ENCODE data around the gene MXD3. TPM values are rescaled to one million over a fixed set of nuclear protein-coding genes. Genes with fewer than 3 reads are reported as not detected.

MXD3 gene
- total and polyA plus RNA-seq, 10 of the 15 experiments (the other 5 are each of a cell fraction or from before 2014, with no cell fraction given): 0.24 to 29.8 (median 13.5) TPM

DNA sequence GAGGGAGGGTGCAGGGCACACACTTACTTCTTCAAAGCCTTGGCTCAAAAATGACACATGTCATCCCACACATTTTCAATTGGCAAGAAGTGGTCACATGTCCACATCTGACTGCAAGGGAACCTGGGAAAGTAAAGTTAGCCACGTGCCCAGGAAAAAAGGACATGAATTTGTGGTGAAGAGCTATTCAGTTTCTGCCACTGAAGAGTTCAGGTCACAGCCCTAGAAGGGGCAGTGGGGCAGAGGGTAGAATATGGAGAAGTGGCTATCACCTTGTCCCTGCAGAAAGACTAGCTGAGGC is 44.1 kb upstream of the MXD3 start (continued):
- no peak for TF ChIP-seq RELA (IDR thresholded peaks at IDR 0.05; ENCODE audit: borderline replicate concordance, partially characterized antibody)

DNA sequence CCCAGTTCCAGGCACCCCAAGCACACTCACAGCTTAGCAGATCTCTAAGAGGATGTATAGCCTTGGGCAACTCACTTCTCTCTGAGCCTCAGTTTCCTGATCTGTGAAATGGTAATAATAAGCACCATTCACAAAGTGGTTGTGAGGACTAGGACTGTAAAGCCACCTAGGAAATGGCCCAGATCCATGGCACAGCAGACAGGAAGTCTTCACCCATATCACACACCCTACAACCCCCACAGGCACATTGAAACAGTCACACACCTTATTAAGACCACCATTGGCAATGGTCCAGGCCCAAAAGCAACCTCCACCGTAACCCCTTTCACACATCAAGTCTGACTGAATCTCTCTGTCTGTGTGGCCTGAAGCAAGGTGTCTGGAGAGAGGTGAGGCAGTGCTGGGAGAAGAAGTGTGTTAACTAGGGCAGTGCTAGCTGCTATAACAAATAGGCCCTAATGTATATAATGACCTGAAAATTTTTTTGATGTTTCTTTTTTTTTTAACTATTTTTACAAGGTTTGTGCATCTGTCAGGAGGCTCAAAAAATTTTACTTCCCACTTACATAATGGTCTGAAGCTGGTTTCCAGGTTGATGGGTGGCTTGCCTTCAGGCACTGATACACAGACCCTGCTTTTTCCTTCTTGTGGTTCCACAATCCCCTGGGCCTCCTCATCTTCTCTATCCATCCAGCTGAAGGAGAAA is 43.6 kb upstream of the MXD3 start:
- Histone ChIP-seq H3K4me3 (no peak overlapping the region), H3K27ac (ENCODE audit: control insufficient read depth, insufficient read depth) (no peak overlapping the region), H3K27me3 (replicated peaks in 1 of 2; ENCODE audit: control insufficient read depth in 2 of 2, insufficient read depth in 2 of 2, low read length in 1 of 2) (no peaks in the 10 kb centered on the region), H3K9ac (ENCODE audit: control insufficient read depth, insufficient read depth, low read length) (no peak overlapping the region), H3K79me2 (ENCODE audit: control insufficient read depth, insufficient read depth, low read length) (peaks cover 38% of the 10 kb centered on the region), H2AFZ (ENCODE audit: control insufficient read depth, low read depth, low read length) (no peak overlapping the region), H3K36me3 (ENCODE audit: control insufficient read depth in 2 of 2, insufficient read depth in 2 of 2, low read length in 1 of 2) (no peaks in the 10 kb centered on the region; a peak in 1 of 4 replicates), H4K20me1 (ENCODE audit: control insufficient read depth, insufficient read depth) (no peaks in the 10 kb centered on the region), H3K4me1 (ENCODE audit: control insufficient read depth, insufficient read depth, low read length) (peaks cover 31% of the 10 kb centered on the region), H3K9me3 (replicated peaks; ENCODE audit: control insufficient read depth, insufficient read depth, low read length) (peaks cover 3% of the 10 kb centered on the region; the same call in 1 of the 3 replicates), H3K4me2 (ENCODE audit: control insufficient read depth, insufficient read depth) (no peak overlapping the region)
- no TSS peak for BruUV-seq (replicated peaks)
- TF ChIP-seq, protein P1, sequence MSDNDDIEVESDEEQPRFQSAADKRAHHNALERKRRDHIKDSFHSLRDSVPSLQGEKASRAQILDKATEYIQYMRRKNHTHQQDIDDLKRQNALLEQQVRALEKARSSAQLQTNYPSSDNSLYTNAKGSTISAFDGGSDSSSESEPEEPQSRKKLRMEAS (IDR thresholded peaks at IDR 0.05; ENCODE audit: low read depth, low read length): no peak
- TF ChIP-seq ZNF217 (IDR thresholded peaks at IDR 0.05): no peak
- POLR2A ChIA-PET: interaction anchor here (0.5 to 2.3 kb wide), 4 partner anchors 9 to 783 kb away, joined by 3 to 13 read pairs (median 6); no protein-coding TSS in a partner anchor
- 100% methylated on average over 1 of the region's 1 CpG for WGBS (ENCODE audit: insufficient coverage, insufficient replicate concordance, low lambda C conversion rate, missing lambda C conversion rate)
- CTCF ChIA-PET: interaction anchor here (0.6 to 7.2 kb wide), 6 partner anchors 10 to 145 kb away, joined by 3 to 46 read pairs (median 5); no protein-coding TSS in a partner anchor
- in situ Hi-C loops (cut with MboI) (no loop called here), intact Hi-C loops (cut with micrococcal nuclease; ENCODE audit: unreplicated experiment) (no loop called here)
- FAIRE-seq (no peak), ATAC-seq (no peak), DNase-seq (ENCODE audit: low read depth, low spot score) (no peak)
- SMC1A ChIA-PET (ENCODE audit: uncharacterized antibody, unreplicated experiment): interaction anchor here (0.7 to 3.0 kb wide), 5 partner anchors 8 to 90 kb away, joined by 3 to 7 read pairs (median 5); no protein-coding TSS in a partner anchor
- RAD21 ChIA-PET (ENCODE audit: unreplicated experiment): interaction anchor here (0.6 to 1.0 kb wide), 2 partner anchors 9 to 15 kb away, joined by 6 read pairs; no protein-coding TSS in a partner anchor

DNA sequence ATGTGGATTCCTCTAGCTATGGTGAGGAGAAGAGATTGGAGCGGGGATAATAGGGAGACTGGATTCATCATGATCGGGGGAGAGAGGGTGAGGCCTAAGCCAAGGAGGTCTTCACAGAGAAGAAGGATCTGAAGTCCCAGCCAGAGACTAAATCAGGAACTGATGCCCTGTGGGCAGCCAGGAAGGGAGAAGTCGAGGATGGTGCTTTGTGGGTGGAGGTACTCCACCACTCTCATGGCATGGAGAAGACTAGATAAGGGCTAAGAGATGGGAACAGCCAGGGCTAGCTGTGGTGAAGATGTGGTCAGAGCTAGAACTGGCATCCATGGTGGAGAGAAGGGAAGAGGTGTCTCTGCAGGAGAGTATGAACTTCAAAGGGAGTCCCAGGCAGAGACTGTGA is 43.0 kb upstream of the MXD3 start:
- CTCF ChIA-PET: interaction anchor here (0.9 to 7.2 kb wide), 4 partner anchors 11 to 100 kb away, joined by 3 to 46 read pairs (median 4); no protein-coding TSS in a partner anchor
- no peak for TF ChIP-seq CREM (IDR thresholded peaks at IDR 0.05; ENCODE audit: low read depth)
- TF ChIP-seq TAF1 (IDR thresholded peaks at IDR 0.05; ENCODE audit: borderline replicate concordance, low read depth, low read length): no peak
- TF ChIP-seq RFX5 (IDR thresholded peaks at IDR 0.05; ENCODE audit: low read depth, low read length): no peak
- no peak for TF ChIP-seq ZNF24 (IDR thresholded peaks at IDR 0.05)
- TF ChIP-seq, protein P2, sequence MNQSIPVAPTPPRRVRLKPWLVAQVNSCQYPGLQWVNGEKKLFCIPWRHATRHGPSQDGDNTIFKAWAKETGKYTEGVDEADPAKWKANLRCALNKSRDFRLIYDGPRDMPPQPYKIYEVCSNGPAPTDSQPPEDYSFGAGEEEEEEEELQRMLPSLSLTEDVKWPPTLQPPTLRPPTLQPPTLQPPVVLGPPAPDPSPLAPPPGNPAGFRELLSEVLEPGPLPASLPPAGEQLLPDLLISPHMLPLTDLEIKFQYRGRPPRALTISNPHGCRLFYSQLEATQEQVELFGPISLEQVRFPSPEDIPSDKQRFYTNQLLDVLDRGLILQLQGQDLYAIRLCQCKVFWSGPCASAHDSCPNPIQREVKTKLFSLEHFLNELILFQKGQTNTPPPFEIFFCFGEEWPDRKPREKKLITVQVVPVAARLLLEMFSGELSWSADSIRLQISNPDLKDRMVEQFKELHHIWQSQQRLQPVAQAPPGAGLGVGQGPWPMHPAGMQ (IDR thresholded peaks at IDR 0.05; ENCODE audit: borderline replicate concordance): no peak
- TF ChIP-seq, protein P3, sequence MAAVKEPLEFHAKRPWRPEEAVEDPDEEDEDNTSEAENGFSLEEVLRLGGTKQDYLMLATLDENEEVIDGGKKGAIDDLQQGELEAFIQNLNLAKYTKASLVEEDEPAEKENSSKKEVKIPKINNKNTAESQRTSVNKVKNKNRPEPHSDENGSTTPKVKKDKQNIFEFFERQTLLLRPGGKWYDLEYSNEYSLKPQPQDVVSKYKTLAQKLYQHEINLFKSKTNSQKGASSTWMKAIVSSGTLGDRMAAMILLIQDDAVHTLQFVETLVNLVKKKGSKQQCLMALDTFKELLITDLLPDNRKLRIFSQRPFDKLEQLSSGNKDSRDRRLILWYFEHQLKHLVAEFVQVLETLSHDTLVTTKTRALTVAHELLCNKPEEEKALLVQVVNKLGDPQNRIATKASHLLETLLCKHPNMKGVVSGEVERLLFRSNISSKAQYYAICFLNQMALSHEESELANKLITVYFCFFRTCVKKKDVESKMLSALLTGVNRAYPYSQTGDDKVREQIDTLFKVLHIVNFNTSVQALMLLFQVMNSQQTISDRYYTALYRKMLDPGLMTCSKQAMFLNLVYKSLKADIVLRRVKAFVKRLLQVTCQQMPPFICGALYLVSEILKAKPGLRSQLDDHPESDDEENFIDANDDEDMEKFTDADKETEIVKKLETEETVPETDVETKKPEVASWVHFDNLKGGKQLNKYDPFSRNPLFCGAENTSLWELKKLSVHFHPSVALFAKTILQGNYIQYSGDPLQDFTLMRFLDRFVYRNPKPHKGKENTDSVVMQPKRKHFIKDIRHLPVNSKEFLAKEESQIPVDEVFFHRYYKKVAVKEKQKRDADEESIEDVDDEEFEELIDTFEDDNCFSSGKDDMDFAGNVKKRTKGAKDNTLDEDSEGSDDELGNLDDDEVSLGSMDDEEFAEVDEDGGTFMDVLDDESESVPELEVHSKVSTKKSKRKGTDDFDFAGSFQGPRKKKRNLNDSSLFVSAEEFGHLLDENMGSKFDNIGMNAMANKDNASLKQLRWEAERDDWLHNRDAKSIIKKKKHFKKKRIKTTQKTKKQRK (IDR thresholded peaks at IDR 0.05; ENCODE audit: low read depth, low read length): no peak

More for the DNA sequence above, 43.0 kb upstream of the MXD3 start:
- 72% methylated on average over 3 of the region's 3 CpGs for WGBS (ENCODE audit: insufficient coverage, insufficient replicate concordance, low lambda C conversion rate, missing lambda C conversion rate)
- SMC1A ChIA-PET (ENCODE audit: uncharacterized antibody, unreplicated experiment): interaction anchor here (1.2 to 3.0 kb wide), 3 partner anchors 15 to 91 kb away, joined by 3 to 7 read pairs (median 3); no protein-coding TSS in a partner anchor
- Histone ChIP-seq H4K20me1 (ENCODE audit: control insufficient read depth, insufficient read depth) (no peaks in the 10 kb centered on the region), H3K27me3 (replicated peaks in 1 of 2; ENCODE audit: control insufficient read depth in 2 of 2, insufficient read depth in 2 of 2, low read length in 1 of 2) (no peaks in the 10 kb centered on the region), H3K4me2 (ENCODE audit: control insufficient read depth, insufficient read depth) (no peak overlapping the region), H3K9ac (ENCODE audit: control insufficient read depth, insufficient read depth, low read length) (no peak overlapping the region), H3K27ac (ENCODE audit: control insufficient read depth, insufficient read depth) (no peak overlapping the region), H2AFZ (ENCODE audit: control insufficient read depth, low read depth, low read length) (no peak overlapping the region), H3K4me3 (no peak overlapping the region), H3K79me2 (ENCODE audit: control insufficient read depth, insufficient read depth, low read length) (peaks cover 38% of the 10 kb centered on the region), H3K9me3 (replicated peaks; ENCODE audit: control insufficient read depth, insufficient read depth, low read length) (peaks cover 3% of the 10 kb centered on the region; the same call in 1 of the 3 replicates), H3K36me3 (ENCODE audit: control insufficient read depth in 2 of 2, insufficient read depth in 2 of 2, low read length in 1 of 2) (peaks cover 0 to 3% of the 10 kb centered on the region in 2 experiments; a peak in 2 of 4 replicates), H3K4me1 (ENCODE audit: control insufficient read depth, insufficient read depth, low read length) (peaks cover 36% of the 10 kb centered on the region)
- no TSS peak for BruUV-seq (replicated peaks)
- POLR2A ChIA-PET: interaction anchor here (2.3 kb wide), 1 partner anchor 10 kb away, joined by 13 read pairs; no protein-coding TSS in a partner anchor
- ATAC-seq: no peak
- FAIRE-seq: no peak
- intact Hi-C loops (cut with micrococcal nuclease; ENCODE audit: unreplicated experiment): no loop called here
- no peak for DNase-seq (ENCODE audit: low read depth, low spot score)
- RAD21 ChIA-PET (ENCODE audit: unreplicated experiment): interaction anchor here (1.0 kb wide), 1 partner anchor 9 kb away, joined by 6 read pairs; no protein-coding TSS in a partner anchor
- in situ Hi-C loops (cut with MboI): no loop called here

All from GM12878 (cell line).